HG02852 (cell line): ENCODE data around the gene ABHD14A.
"Not testable (repeated sequence)": the region's sequence is repeated elsewhere in the genome, so short reads cannot be mapped to it uniquely, and the experiment has no call there.

Source experiments
- ATAC-seq: cut with Tn5 transposase; IDR thresholded peaks from one replicate; pipeline ENCODE4 v1.9.1; 2021; ENCODE audit warnings: mild to moderate bottlenecking, moderate library complexity; ENCODE audit not compliant: unreplicated experiment

ABHD14A gene

DNA sequence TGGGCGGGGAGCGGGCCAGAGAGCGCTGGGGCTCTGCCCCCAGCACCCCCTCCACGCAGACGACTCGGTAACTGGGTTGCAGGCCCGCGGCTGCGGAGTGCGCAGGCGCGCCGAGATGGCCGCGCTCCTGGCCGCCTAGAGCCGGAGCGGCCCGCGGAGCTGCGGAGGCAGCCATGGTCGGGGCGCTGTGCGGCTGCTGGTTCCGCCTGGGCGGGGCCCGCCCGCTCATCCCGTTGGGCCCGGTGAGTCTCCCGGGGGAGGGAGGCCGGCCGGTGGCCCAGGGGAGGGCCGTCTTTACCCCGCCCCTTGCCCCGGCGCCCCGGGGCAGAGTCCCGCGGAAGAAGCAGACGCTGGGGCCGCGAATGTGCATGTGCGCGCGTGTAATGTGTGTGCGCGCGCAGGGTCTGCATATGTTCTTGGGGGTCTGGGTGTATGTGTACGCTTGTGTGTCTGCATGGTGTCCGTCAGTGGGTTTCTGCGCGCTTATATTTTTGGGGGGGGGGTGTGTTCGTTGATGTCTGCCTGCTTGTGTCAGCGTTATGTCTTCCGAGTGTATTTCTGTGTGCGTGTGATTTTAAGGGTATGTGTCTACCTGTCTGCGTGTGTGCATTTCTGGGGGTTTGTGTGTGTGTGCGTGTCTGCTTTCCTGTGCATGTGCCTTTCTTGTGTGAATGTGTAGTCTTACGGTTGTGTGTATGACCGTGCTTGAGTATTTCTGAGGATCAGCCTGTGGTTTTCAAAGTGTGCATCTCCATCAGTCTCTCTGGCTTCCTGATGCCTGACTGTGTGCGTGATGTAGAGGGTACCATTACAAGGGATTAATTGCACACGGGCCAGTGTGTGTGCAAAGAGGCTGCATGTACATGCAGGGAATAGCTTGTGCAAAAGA is at the start of gene ABHD14A:
Gene ABHD14A (plus strand): TSS at position 102 of the 889 bp plus-strand sequence. CDS start 72 bp downstream, at position 174.
- ATAC-seq, result peak; percentile 64

DNA sequence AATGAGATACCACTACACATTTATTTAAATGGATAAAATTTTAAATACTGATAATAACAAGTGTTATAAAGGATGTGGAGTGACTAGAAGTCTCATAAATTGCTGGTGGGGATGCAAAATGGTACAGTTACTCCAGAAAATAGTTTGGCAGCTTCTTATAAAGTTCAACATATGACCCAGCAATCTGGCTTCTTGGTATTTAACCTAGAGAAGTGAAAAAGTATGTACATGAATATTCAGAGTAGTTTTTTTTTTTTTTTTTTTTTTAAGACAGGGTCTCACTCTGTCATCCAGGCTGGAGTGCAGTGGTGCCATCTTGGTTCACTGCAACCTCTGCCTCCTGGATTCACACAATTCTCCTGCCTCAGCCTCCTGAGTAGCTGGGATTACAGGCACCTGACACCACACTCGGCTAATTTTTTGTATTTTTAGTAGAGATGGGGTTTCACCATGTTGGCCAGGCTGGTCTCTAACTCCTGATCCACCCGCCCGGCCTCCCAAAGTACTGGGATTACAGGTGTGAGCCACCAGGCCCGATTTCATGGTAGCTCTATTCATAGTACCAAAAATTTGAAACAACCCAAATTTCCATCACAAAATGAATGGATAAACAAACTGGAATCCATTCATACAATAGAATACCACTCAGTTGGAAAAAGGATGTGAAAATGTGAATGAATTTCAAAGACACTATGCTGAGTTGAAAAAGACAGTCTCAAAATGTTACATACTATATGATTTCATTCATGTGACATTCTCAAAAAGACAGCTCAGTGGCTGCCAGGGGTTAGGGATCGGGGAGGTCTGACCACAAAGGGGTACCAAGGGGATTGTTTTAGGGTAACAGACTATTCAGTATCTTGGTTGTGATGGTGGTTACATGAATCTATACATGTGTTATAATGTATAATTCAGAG is 47.5 kb upstream of the ABHD14A start:
- ATAC-seq, result no peak

- no peak for ATAC-seq
Observed at GRCh38 chr3:51928438-51928837, 46.4 kb upstream of the ABHD14A start.

- ATAC-seq, result not testable (repeated sequence)
Observed at GRCh38 chr3:51928981-51929380, 45.9 kb upstream of the ABHD14A start.

GRCh38 chr3:51929420-51930003 is 45.4 kb upstream of the ABHD14A start:
- no peak for ATAC-seq

GRCh38 chr3:51930439-51930838 is 44.4 kb upstream of the ABHD14A start:
- ATAC-seq, result no peak

GRCh38 chr3:51931756-51932155 is 43.1 kb upstream of the ABHD14A start:
- no peak for ATAC-seq

DNA sequence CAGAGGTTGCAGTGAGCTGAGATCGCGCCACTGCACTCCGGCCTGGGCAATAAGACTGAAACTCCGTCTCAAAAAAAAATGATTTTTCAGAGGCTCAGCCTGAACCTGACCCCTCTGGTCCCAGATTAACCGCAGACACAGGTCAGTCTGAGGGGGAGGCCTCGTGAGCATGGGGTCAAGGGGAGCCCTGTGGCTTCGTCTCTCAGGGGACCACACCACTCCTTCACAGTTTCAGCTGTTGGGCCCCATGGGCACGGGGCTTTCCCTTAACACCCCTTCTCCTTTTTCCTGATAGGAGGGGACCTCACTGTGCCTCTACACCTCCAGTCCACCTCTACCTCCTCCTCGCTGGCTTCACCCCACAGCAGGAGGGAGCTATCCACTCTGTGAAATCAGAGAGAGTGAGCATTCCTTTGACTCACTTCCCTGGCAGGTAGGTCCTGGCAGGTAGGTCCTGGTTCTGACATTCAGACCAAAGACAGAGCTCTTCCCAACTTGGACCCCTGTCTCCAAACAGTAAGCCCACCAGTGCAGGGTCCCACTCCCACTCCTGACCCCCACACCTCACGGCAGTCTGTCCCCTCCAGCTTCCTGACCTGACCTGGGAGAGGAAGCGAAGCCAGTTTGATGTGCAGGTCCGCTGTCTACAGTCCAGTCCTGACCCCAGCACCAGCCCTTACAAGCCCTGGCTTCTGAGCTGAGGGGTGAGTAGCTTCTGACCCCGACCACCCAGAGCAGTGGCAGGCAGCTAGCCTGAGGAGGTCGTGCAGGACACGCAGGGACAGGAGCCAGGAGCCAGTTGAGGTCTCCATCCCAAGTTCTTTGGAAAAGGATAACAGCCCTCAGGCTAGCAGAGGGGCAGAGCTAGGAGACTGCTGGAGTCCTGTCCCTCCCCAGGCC is 42.1 kb upstream of the ABHD14A start:
- ATAC-seq, result no peak

- no peak for ATAC-seq
Observed at GRCh38 chr3:51933471-51934138, 41.3 kb upstream of the ABHD14A start.

GRCh38 chr3:51934139-51934850 is 40.6 kb upstream of the ABHD14A start:
- no peak for ATAC-seq

DNA sequence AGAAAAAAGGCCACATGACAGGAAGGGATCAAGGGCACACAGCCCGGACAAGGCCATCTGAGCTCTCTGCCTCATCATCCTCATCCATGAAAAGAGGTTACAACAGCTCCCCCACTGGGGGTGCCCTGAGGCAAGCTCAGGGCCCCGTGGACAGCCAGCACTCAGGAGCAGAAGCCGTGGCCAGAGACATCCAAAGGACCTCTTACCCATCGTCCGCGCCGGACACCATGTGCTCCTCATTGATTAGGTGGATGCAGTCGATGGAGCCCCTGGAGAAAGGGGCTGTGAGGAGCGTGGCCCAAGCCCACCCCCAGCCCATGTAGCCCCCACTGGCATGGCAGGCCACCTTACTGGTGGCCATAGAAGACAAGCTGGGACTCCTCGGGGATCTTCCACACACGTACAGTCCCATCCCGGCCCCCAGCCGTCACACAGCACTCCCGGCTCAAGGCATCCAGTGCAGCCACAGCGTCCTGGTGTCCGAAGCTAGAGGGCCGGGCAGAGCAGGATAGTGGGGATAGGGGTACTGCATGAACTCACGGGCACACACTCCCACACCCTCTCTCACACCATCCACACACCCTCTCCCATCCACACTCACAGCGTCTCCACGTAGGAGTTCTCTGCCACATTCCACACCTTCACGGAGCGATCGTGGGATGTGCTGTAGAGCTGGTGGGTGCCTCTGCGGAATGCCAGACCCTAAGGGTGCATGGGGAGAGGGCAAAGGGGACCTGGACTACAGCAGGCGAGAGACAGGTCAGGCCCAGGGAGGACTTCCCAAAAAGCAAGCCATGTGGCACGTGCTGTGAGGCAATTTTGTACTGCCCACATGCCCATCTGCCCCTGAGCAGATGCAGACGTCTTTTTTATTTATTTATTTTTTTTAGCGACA is 39.6 kb upstream of the ABHD14A start:
- no peak for ATAC-seq

DNA sequence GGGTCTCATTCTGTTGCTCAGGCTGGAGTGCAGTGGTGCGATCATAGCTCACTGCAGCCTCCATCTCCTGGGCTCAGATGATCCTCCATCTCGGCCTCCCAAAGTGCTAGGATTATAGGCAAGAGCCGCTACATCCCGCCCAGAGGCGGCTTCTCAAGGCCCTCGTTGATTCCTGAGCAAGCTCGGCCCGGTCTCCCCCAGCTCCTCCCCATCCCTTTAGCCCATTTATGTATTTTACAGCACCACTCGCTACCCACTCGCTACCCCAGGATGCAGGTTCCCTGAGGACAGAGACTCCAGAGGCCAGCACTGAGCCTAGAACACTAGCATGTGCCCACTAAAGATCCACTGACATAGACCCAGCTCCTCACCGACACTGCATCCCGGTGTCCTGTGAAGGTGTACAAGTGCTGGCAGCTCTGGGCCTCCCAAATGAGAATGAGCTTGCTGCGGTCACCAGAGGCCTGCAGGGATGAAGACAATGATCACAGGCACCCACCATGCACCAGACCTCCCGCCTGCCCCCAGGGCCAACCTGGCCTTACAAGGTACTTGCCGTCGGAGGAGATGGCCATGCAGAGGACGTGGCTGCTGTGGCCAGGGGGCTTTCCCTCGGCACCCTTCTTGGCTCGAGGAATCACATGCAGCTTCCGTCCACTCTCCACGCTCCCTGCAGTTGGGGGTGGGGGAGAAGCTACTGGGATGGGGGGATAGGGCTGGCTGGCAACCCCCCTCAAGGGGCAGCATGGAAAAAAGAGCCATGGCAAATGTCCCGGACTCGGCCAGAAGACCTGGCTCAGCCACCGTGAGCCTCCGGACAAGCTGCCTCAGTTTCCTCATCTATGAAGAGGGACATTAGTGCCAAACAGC is 38.7 kb upstream of the ABHD14A start:
- no peak for ATAC-seq

- no peak for ATAC-seq
Observed at GRCh38 chr3:51937014-51937413, 37.9 kb upstream of the ABHD14A start.

GRCh38 chr3:51937611-51938450 is 37.0 kb upstream of the ABHD14A start:
- no peak for ATAC-seq

DNA sequence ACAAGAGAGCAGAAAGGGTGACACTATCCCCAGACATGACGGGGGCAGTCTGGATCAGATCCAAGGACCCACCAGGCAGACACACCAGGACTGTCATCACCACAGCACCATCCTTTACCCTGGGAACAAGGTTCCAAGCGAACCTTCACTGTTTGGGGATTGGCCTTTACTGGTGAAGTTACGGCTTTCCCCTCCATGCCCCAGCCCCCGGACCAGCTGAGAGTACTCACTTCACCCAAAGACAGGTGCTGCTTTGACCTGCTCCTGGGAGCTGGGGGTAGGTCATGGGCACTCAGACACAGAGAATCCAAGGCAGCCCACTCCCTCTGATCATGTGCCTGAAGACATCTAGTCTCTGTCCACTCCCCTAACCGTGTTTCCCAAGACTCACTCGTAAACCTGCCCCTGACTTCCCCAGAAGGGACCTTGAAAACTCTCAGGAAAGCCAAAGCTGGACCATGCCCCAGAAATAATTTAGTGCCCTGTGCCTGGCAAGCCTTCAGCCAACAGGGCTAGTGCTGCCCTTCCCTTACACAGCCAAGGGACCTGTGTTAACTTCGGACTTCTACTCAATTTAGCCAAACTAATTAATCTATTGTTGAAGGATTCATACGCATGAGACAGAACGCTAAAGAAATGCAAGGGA is 36.0 kb upstream of the ABHD14A start:
- ATAC-seq, result no peak
